ENCODE measurements around the gene CSF2RB. TPM values are rescaled to one million over a fixed set of nuclear protein-coding genes. Genes with fewer than 3 reads are reported as not detected.

The CSF2RB gene
- total and polyA plus RNA-seq, 3 experiments from 2014 or later, result 0.09 to 0.20 (median 0.13) TPM

DNA sequence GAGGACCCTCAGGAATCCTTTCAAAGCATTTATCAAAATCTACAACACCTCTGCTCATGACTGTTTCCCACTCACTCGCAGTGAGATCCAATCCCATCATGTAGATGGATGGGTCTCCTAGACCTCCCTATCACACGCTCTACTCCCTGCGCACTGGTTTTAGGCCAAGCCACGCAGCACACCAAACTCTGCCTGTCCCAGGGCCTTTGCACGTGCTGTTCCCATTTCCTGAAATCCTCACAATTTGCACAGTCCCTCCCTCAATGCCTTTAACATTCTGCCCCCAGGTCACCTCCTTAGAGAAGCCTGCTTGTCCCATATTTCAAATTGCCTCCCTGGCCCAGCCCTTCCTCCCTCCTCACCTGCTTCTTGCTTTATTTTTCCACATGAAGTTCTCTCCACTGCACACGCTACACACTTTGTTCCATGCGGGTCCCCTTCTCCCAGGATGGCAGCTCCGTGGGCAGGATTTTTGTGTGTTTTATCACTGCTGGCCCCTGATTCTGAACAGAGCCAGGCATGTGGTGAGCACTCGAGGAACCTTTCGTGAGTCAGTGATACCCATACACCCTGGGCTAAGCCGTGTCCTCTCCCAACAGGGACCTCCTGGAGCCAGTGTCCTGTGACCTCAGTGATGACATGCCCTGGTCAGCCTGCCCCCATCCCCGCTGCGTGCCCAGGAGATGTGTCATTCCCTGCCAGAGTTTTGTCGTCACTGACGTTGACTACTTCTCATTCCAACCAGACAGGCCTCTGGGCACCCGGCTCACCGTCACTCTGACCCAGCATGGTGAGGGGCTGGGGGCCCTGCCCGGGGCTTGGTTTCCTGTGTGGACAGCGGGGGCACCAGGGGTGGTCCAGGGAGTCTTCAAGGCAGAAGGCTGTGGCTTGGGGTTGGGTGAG is 12.2 kb downstream of the CSF2RB start:
- no peak for DNase-seq
- Mint-ChIP-seq H3K27ac (no peak overlapping the region), H3K4me3 (no peak overlapping the region), H3K9me3 (peaks cover 0 to 2% (median 0%) of the 10 kb centered on the region in 5 donors), H3K27me3 (peaks cover 21 to 51% of the 10 kb centered on the region in 2 donors), H3K4me1 (no peaks in the 10 kb centered on the region), H3K36me3 (peaks cover 0 to 5% (median 0%) of the 10 kb centered on the region in 3 donors)
- no peak overlapping the region for H3K4me3 ChIP-seq (ENCODE audit: low read length)
- no peaks in the 10 kb centered on the region for H3K4me1 ChIP-seq (ENCODE audit: insufficient read depth, low read length)
- H3K36me3 ChIP-seq (ENCODE audit: insufficient read depth, low read length), result no peaks in the 10 kb centered on the region
- CTCF ChIA-PET, result interaction anchor here (1.0 kb wide), 1 partner anchor 69 kb away, joined by 3 read pairs; no protein-coding TSS in a partner anchor
- no peak overlapping the region for H3K27ac ChIP-seq (ENCODE audit: low read depth, low read length)
- POLR2A ChIA-PET, result no interaction called here
- H3K27me3 ChIP-seq (ENCODE audit: insufficient read depth, low read length, poor library complexity, severe bottlenecking), result no peaks in the 10 kb centered on the region
- H3K9me3 ChIP-seq (ENCODE audit: low read length), result no peaks in the 10 kb centered on the region

- Mint-ChIP-seq H3K27me3 (peaks cover 17 to 47% of the 10 kb centered on the region in 2 donors), H3K27ac (peak overlapping the region in 1 of 8 donors; percentile 77), H3K4me3 (no peak overlapping the region), H3K9me3 (peaks cover 0 to 2% (median 0%) of the 10 kb centered on the region in 5 donors), H3K4me1 (no peaks in the 10 kb centered on the region), H3K36me3 (peaks cover 0 to 5% (median 0%) of the 10 kb centered on the region in 3 donors)
- Histone ChIP-seq H3K4me1 (ENCODE audit: insufficient read depth, low read length) (no peaks in the 10 kb centered on the region), H3K36me3 (ENCODE audit: insufficient read depth, low read length) (no peaks in the 10 kb centered on the region), H3K9me3 (ENCODE audit: low read length) (no peaks in the 10 kb centered on the region), H3K4me3 (ENCODE audit: low read length) (no peak overlapping the region), H3K27me3 (ENCODE audit: insufficient read depth, low read length, poor library complexity, severe bottlenecking) (no peaks in the 10 kb centered on the region), H3K27ac (ENCODE audit: low read depth, low read length) (no peak overlapping the region)
- CTCF ChIA-PET, result no interaction called here
- POLR2A ChIA-PET, result no interaction called here
- DNase-seq, result no peak
Observed at GRCh38 chr22:36926309-36926708, 12.9 kb downstream of the CSF2RB start.

- POLR2A ChIA-PET, result no interaction called here
- Mint-ChIP-seq H3K9me3 (peaks cover 0 to 2% (median 0%) of the 10 kb centered on the region in 5 donors), H3K4me3 (no peak overlapping the region), H3K27ac (no peak overlapping the region), H3K27me3 (peaks cover 15 to 46% of the 10 kb centered on the region in 2 donors), H3K4me1 (no peaks in the 10 kb centered on the region), H3K36me3 (peaks cover 0 to 5% (median 0%) of the 10 kb centered on the region in 3 donors)
- Histone ChIP-seq H3K27ac (ENCODE audit: low read depth, low read length) (no peak overlapping the region), H3K4me3 (ENCODE audit: low read length) (no peak overlapping the region), H3K9me3 (ENCODE audit: low read length) (no peaks in the 10 kb centered on the region), H3K4me1 (ENCODE audit: insufficient read depth, low read length) (no peaks in the 10 kb centered on the region), H3K27me3 (ENCODE audit: insufficient read depth, low read length, poor library complexity, severe bottlenecking) (no peaks in the 10 kb centered on the region), H3K36me3 (ENCODE audit: insufficient read depth, low read length) (no peaks in the 10 kb centered on the region)
- DNase-seq, result no peak
- CTCF ChIA-PET, result no interaction called here
Observed at GRCh38 chr22:36926721-36927435, 13.4 kb downstream of the CSF2RB start.

- no peaks in the 10 kb centered on the region for H3K36me3 ChIP-seq (ENCODE audit: insufficient read depth, low read length)
- Mint-ChIP-seq H3K4me1 (no peaks in the 10 kb centered on the region), H3K36me3 (peaks cover 0 to 5% (median 0%) of the 10 kb centered on the region in 3 donors), H3K27me3 (peaks cover 11 to 46% of the 10 kb centered on the region in 2 donors), H3K27ac (no peak overlapping the region), H3K9me3 (peaks cover 0 to 2% (median 0%) of the 10 kb centered on the region in 5 donors), H3K4me3 (no peak overlapping the region)
- no peaks in the 10 kb centered on the region for H3K9me3 ChIP-seq (ENCODE audit: low read length)
- DNase-seq, result no peak
- CTCF ChIA-PET, result no interaction called here
- no peaks in the 10 kb centered on the region for H3K27me3 ChIP-seq (ENCODE audit: insufficient read depth, low read length, poor library complexity, severe bottlenecking)
- H3K4me3 ChIP-seq (ENCODE audit: low read length), result no peak overlapping the region
- H3K27ac ChIP-seq (ENCODE audit: low read depth, low read length), result no peak overlapping the region
- POLR2A ChIA-PET, result no interaction called here
- no peaks in the 10 kb centered on the region for H3K4me1 ChIP-seq (ENCODE audit: insufficient read depth, low read length)
Observed at GRCh38 chr22:36927671-36928070, 14.2 kb downstream of the CSF2RB start.

- no peaks in the 10 kb centered on the region for H3K9me3 ChIP-seq (ENCODE audit: low read length)
- H3K27me3 Mint-ChIP-seq, result peaks cover 11 to 46% of the 10 kb centered on the region in 2 donors
- no peaks in the 10 kb centered on the region for H3K4me1 ChIP-seq (ENCODE audit: insufficient read depth, low read length)
- no peaks in the 10 kb centered on the region for H3K36me3 ChIP-seq (ENCODE audit: insufficient read depth, low read length)
- H3K9me3 Mint-ChIP-seq, result peaks cover 0 to 2% (median 0%) of the 10 kb centered on the region in 5 donors
- H3K4me3 ChIP-seq (ENCODE audit: low read length), result no peak overlapping the region
- peaks cover 0 to 5% (median 0%) of the 10 kb centered on the region in 3 donors for H3K36me3 Mint-ChIP-seq
- no peaks in the 10 kb centered on the region for H3K27me3 ChIP-seq (ENCODE audit: insufficient read depth, low read length, poor library complexity, severe bottlenecking)
- CTCF ChIA-PET, result no interaction called here
- H3K4me3 Mint-ChIP-seq, result no peak overlapping the region
- POLR2A ChIA-PET, result no interaction called here
- no peak for DNase-seq
- H3K27ac ChIP-seq (ENCODE audit: low read depth, low read length), result no peak overlapping the region
- no peak overlapping the region for H3K27ac Mint-ChIP-seq
- H3K4me1 Mint-ChIP-seq, result no peaks in the 10 kb centered on the region
Observed at GRCh38 chr22:36928196-36928595, 14.8 kb downstream of the CSF2RB start.

DNA sequence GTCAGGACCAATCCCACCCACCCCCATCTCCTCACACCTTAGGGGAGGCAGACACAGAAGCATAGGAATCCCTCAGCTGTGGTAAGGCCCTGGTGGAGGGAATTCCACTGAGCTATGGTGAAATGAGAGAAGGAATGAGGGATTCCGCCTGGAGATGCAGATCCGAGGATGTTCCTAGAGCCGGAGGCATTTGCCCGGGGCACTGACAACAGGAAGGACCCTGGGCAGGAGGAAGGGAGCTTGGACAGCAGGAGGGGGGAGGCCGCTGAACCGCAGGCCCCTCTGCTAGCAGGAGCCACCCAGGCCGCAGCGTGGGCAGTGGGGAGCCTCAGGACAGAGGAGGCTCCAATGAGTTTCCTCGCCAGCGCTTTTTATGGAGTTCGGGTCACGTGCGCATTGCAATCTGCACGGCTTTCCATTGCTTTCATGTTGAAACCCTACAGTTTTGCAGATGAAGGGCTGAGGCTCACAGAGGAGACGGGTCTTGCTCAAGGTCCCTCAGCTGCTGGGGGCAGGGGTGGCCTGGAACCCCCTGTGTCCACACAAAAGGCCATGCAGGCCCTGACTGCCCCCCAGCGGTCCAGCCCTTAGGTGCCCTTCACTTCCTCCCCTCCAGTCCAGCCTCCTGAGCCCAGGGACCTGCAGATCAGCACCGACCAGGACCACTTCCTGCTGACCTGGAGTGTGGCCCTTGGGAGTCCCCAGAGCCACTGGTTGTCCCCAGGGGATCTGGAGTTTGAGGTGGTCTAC is 15.5 kb downstream of the CSF2RB start:
- Mint-ChIP-seq H3K36me3 (peaks cover 0 to 5% (median 0%) of the 10 kb centered on the region in 3 donors), H3K27me3 (peaks cover 11 to 46% of the 10 kb centered on the region in 2 donors), H3K4me1 (no peaks in the 10 kb centered on the region), H3K27ac (no peak overlapping the region), H3K4me3 (no peak overlapping the region), H3K9me3 (peaks cover 0 to 2% (median 0%) of the 10 kb centered on the region in 5 donors)
- H3K4me3 ChIP-seq (ENCODE audit: low read length), result no peak overlapping the region
- H3K27ac ChIP-seq (ENCODE audit: low read depth, low read length), result no peak overlapping the region
- no peak for DNase-seq
- H3K9me3 ChIP-seq (ENCODE audit: low read length), result no peaks in the 10 kb centered on the region
- no peaks in the 10 kb centered on the region for H3K4me1 ChIP-seq (ENCODE audit: insufficient read depth, low read length)
- H3K36me3 ChIP-seq (ENCODE audit: insufficient read depth, low read length), result no peaks in the 10 kb centered on the region
- H3K27me3 ChIP-seq (ENCODE audit: insufficient read depth, low read length, poor library complexity, severe bottlenecking), result no peaks in the 10 kb centered on the region
- POLR2A ChIA-PET, result no interaction called here
- CTCF ChIA-PET, result interaction anchor here (0.6 kb wide), 1 partner anchor 52 kb away, joined by 4 read pairs; no protein-coding TSS in a partner anchor

GRCh38 chr22:36929621-36930020 is 16.2 kb downstream of the CSF2RB start:
- peaks cover 0 to 3% (median 0%) of the 10 kb centered on the region in 5 donors for H3K9me3 Mint-ChIP-seq
- H3K27ac Mint-ChIP-seq, result no peak overlapping the region
- Histone ChIP-seq H3K27me3 (ENCODE audit: insufficient read depth, low read length, poor library complexity, severe bottlenecking) (no peaks in the 10 kb centered on the region), H3K4me1 (ENCODE audit: insufficient read depth, low read length) (no peaks in the 10 kb centered on the region), H3K9me3 (ENCODE audit: low read length) (no peaks in the 10 kb centered on the region), H3K27ac (ENCODE audit: low read depth, low read length) (no peak overlapping the region), H3K36me3 (ENCODE audit: insufficient read depth, low read length) (no peaks in the 10 kb centered on the region), H3K4me3 (ENCODE audit: low read length) (no peak overlapping the region)
- no peaks in the 10 kb centered on the region for H3K4me1 Mint-ChIP-seq
- CTCF ChIA-PET, result interaction anchor here (0.6 to 1.2 kb wide), 2 partner anchors 16 to 52 kb away, joined by 3 to 4 read pairs; partner anchors contain the start of gene CSF2RB
- POLR2A ChIA-PET, result no interaction called here
- DNase-seq, result no peak
- no peak overlapping the region for H3K4me3 Mint-ChIP-seq
- H3K36me3 Mint-ChIP-seq, result peaks cover 0 to 5% (median 0%) of the 10 kb centered on the region in 3 donors
- peaks cover 11 to 41% of the 10 kb centered on the region in 2 donors for H3K27me3 Mint-ChIP-seq

All from CD8-positive, alpha-beta memory T cell (primary cell).